GM10266 (cell line): ENCODE results near the gene TMCO2.

Source experiments
- DNase-seq: peaks from one replicate; pipeline ENCODE4 v3.0.0; 2012; ENCODE audit errors: extremely low spot score
- TF ChIP-seq, protein P1 (sequence below): IDR thresholded peaks from 2 replicates; pipeline ENCODE4 v1.5.1; 2012; ENCODE audit warnings: mild to moderate bottlenecking, low read depth; ENCODE audit not compliant: control insufficient read depth, insufficient read depth; ENCODE audit errors: missing control alignments

The TMCO2 gene

DNA sequence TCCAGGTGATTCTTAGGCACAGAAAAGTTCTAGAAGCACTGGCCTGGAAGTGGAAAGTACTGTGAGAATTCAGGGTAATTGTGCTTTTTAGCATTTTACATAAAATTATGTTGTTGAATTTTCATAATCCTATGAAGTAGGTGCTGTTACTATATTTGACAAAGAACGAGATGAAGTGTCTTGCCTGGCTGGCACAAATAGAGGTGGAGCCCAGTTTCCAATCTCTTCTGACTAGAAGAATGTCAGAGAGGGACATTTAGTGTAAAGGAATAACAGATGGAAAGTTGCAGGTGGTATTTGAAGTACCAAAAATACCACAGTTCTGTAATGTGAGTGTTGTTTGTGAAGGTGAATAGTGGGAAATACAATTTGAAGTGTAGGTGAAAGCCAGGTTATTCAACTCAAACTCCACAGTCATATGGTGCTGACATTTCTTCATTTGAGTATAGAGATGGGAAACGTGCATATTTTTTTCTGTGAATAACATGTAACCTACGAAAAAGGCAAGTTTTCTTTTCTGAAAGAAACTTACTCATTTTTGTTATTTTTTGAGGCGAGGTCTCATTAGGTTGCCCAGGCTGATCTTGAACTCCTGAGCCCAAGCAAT lies 3.5 kb upstream of the TMCO2 start:
- TF ChIP-seq, protein P1, sequence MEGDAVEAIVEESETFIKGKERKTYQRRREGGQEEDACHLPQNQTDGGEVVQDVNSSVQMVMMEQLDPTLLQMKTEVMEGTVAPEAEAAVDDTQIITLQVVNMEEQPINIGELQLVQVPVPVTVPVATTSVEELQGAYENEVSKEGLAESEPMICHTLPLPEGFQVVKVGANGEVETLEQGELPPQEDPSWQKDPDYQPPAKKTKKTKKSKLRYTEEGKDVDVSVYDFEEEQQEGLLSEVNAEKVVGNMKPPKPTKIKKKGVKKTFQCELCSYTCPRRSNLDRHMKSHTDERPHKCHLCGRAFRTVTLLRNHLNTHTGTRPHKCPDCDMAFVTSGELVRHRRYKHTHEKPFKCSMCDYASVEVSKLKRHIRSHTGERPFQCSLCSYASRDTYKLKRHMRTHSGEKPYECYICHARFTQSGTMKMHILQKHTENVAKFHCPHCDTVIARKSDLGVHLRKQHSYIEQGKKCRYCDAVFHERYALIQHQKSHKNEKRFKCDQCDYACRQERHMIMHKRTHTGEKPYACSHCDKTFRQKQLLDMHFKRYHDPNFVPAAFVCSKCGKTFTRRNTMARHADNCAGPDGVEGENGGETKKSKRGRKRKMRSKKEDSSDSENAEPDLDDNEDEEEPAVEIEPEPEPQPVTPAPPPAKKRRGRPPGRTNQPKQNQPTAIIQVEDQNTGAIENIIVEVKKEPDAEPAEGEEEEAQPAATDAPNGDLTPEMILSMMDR, result no peak
- DNase-seq, result no peak

DNA sequence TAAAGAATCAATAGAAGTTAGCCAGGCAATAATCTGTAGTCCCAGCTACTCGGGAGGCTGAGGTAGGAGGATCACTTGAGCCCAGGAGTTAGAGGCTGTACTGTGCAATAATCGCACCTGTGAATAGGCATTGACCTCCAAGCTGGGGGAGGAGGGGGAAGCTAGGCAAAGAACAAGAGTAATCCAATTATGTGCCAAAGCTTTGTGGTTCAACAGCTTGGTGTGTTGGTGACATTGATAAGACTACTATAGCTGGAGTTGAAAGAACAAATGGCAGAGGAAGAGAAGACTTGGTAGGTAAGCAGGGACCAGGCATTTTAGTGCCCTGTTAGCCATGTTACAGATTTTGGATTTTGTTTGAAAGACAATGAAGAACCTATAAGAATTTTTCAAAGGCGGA lies 2.1 kb upstream of the TMCO2 start:
- no peak for DNase-seq
- TF ChIP-seq, protein P1, result no peak

DNA sequence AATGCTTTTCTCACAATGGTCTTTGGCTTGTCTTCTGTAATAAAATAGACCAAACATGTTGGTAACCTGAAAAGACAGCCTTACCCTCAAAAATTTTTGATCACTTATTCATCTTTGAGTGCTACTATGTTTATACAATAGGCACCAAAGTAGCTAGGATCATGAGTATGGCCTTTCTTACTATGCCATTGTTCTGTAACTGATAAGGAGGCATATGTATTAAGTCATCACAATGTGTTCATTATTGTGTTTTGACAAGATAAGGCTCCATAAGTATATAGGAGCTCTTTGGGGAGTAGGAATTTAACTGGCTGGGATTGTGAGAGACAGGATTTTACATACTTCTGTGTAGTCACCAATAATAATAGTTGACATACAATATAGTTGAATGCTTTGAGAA lies 675 bp downstream of the TMCO2 start:
- TF ChIP-seq, protein P1, result no peak
- DNase-seq, result no peak

DNA sequence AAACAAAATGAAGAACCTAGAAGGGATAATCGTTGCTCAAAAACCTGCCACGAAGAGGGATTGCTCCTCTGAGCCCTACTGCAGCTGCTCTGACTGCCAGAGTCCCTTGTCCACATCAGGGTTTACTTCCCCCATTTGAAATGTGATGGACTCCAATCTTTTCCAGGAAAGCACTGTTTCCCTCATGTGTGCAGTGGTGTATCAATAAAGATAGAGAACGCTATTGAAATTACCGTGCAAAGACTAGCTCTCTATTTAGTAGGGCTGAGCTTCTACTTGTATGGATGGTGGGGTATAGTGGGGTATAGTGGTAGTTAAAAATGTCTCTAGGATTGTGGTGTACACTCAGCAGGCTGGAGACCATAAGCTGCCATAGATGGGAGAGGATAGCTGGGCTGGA lies 3.7 kb downstream of the TMCO2 start:
- no peak for DNase-seq
- TF ChIP-seq, protein P1, result no peak

DNA sequence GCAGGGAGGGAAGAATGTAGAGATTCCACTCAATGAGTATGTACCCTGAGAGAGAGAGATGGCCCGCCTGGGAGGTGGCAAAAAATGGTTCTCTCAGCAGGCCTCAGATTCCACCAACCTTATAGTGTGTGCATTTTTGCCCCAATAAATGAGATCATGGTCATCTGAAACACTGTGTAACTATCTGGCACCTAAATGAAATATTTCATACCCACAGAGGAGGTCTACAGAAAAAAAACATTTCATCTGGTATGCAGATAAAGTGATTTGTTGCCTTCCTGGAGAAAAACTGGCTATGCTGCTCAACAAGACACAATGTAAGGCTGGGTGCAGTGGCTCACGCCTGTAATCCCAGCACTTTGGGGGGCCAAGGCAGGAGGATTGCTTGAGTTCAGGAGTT lies 4.9 kb downstream of the TMCO2 start:
- DNase-seq, result no peak
- TF ChIP-seq, protein P1, result no peak

DNA sequence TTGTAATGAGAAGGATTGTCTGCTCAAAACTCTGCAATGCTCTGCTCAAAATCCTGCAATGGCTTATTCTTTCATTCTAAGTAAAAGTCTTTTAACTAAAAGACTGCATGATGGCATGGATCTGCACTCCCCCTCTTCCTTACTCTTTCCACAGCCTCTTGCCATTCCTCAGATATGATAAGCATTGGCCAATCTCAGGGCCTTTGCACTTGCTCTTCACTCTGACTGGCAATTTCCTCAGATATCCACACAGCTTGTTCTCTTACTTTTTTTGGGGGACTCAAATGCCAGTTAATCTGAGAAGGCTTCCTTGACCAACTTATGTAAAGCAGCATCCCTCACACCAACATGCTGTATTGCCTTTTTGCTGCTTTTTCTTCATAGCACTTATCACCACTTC lies 7.5 kb downstream of the TMCO2 start:
- DNase-seq, result no peak
- TF ChIP-seq, protein P1, result no peak

DNA sequence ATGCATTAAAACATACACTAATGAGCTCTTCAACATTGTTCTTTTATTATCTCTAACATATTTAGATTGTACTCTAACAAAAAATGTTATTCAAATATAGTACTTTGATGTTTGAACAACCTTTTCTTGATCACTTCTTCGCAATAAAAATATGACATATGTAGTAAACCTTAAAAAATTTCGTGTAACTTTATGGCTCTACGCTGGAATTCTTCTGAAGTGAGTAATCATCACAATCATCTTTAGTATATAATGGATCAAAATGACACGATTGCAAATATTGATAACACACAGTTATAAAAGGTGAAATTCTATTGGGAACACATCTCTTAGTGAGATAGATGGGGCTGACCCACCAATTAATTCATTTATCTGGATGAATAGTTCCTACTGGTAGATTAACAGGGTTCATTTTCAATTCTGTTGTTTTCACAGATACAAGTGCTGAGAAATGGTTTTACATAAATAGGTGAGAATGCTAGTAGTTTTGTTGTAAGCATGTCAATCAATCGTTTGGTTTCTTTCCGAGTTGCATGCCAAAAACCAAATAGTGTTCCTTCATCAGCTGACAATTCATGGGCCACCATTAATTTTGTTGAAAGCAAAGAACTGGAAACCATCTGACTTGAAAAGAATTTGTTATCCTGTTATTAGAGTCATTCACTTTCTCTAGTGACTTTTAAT lies 8.8 kb downstream of the TMCO2 start:
- TF ChIP-seq, protein P1, result no peak
- DNase-seq, result no peak
